ENCODE results near the gene SDHB.

DNA sequence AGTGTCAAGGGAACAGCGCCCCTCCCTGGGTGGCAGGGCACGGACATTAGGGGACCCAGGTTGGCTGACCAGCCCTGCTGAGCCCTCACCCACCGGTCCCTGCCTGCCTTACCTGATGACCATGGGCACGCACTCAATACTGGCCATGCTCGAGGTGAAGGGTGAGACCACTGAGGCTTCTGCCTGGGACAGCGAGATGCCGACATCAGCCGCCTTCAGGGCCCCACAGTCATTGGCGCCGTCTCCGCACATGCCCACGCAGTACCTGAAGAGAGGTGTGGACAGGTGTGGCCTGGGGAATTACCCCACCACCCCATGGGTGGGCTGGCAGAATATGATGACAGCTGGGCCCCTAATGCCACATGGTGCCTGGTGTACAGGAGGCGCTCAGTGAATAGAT is 65.6 kb downstream of the SDHB start:
- TF ChIP-seq, protein P1, sequence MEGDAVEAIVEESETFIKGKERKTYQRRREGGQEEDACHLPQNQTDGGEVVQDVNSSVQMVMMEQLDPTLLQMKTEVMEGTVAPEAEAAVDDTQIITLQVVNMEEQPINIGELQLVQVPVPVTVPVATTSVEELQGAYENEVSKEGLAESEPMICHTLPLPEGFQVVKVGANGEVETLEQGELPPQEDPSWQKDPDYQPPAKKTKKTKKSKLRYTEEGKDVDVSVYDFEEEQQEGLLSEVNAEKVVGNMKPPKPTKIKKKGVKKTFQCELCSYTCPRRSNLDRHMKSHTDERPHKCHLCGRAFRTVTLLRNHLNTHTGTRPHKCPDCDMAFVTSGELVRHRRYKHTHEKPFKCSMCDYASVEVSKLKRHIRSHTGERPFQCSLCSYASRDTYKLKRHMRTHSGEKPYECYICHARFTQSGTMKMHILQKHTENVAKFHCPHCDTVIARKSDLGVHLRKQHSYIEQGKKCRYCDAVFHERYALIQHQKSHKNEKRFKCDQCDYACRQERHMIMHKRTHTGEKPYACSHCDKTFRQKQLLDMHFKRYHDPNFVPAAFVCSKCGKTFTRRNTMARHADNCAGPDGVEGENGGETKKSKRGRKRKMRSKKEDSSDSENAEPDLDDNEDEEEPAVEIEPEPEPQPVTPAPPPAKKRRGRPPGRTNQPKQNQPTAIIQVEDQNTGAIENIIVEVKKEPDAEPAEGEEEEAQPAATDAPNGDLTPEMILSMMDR (IDR thresholded peaks at IDR 0.05), result no peak
- TF ChIP-seq POLR2A (IDR thresholded peaks at IDR 0.05), result no peak
